ENCODE data around the gene PIGP.

The PIGP gene

GRCh38 chr21:37032877-37033471 is 39.9 kb downstream of the PIGP start:
- no peak for TF ChIP-seq CTCF (IDR thresholded peaks at IDR 0.05; ENCODE audit: control insufficient read depth, extremely low read depth, insufficient read depth)
- no peak overlapping the region for H3K4me3 ChIP-seq (ENCODE audit: low read depth, low read length)
- DNase-seq (ENCODE audit: low read depth), result no peak

- no peak for TF ChIP-seq CTCF (IDR thresholded peaks at IDR 0.05; ENCODE audit: control insufficient read depth, extremely low read depth, insufficient read depth)
- DNase-seq (ENCODE audit: low read depth), result no peak
- H3K4me3 ChIP-seq (ENCODE audit: low read depth, low read length), result no peak overlapping the region
These were observed 40.6 kb downstream of the PIGP start for GRCh38 chr21:37032293-37032692.

GRCh38 chr21:37030864-37031263 is 42.0 kb downstream of the PIGP start:
- no peak overlapping the region for H3K4me3 ChIP-seq (ENCODE audit: low read depth, low read length)
- no peak for TF ChIP-seq CTCF (IDR thresholded peaks at IDR 0.05; ENCODE audit: control insufficient read depth, extremely low read depth, insufficient read depth)
- DNase-seq (ENCODE audit: low read depth), result no peak

- TF ChIP-seq CTCF (IDR thresholded peaks at IDR 0.05; ENCODE audit: control insufficient read depth, extremely low read depth, insufficient read depth), result no peak
- DNase-seq (ENCODE audit: low read depth), result no peak
- H3K4me3 ChIP-seq (ENCODE audit: low read depth, low read length), result no peak overlapping the region
These were observed 44.3 kb downstream of the PIGP start for GRCh38 chr21:37028570-37028969.

GRCh38 chr21:37026499-37026898 is 46.4 kb downstream of the PIGP start:
- DNase-seq (ENCODE audit: low read depth), result no peak
- no peak overlapping the region for H3K4me3 ChIP-seq (ENCODE audit: low read depth, low read length)
- TF ChIP-seq CTCF (IDR thresholded peaks at IDR 0.05; ENCODE audit: control insufficient read depth, extremely low read depth, insufficient read depth), result no peak

- TF ChIP-seq CTCF (IDR thresholded peaks at IDR 0.05; ENCODE audit: control insufficient read depth, extremely low read depth, insufficient read depth), result no peak
- no peak overlapping the region for H3K4me3 ChIP-seq (ENCODE audit: low read depth, low read length)
These were observed 54.8 kb downstream of the PIGP start for GRCh38 chr21:37017951-37018679.

More at GRCh38 chr21:37017951-37018679, 54.8 kb downstream of the PIGP start:
- DNase-seq (ENCODE audit: low read depth), result no peak
